GM12878 (cell line): ENCODE measurements around the gene SUCO. TPM values are rescaled to one million over a fixed set of nuclear protein-coding genes. Genes with fewer than 3 reads are reported as not detected.

Experiments
- BCL11A ChIP-seq: IDR thresholded peaks from 2 replicates; pipeline ENCODE4 v1.6.1; 2011; ENCODE audit warnings: low read depth, low read length
- BHLHE40 ChIP-seq, 2 experiments: fragments of 450-650 bp in 1 of 2; IDR thresholded peaks; 2 replicates each; pipeline ENCODE4 v1.6.1; 2011 to 2017; ENCODE audit warnings: low read depth in 2 of 2, borderline replicate concordance in 1 of 2, improper control_type of control experiment in 1 of 2, low read length in 1 of 2, mild to moderate bottlenecking in 1 of 2
- BRCA1 ChIP-seq: IDR thresholded peaks from 2 replicates; pipeline ENCODE4 v1.6.1; 2011; ENCODE audit warnings: low read depth, low read length, improper control_type of control experiment
- CREB1 ChIP-seq: IDR thresholded peaks from 2 replicates; pipeline ENCODE4 v1.6.1; 2012; ENCODE audit warnings: low read depth, mild to moderate bottlenecking, inconsistent platforms
- EED ChIP-seq: sonication (generic); IDR thresholded peaks from 2 replicates; pipeline ENCODE4 v1.6.1; 2016; ENCODE audit warnings: antibody characterized with exemption, low read depth
- ETV6 ChIP-seq, 2 experiments: fragments of 450-650 bp in 1 of 2; IDR thresholded peaks in 1 of 2; conservative IDR thresholded peaks in 1 of 2; 2 replicates each; pipeline ENCODE4 v1.6.1; 2014; ENCODE audit warnings: antibody characterized with exemption in 1 of 2, borderline replicate concordance in 1 of 2, low read depth in 1 of 2, mild to moderate bottlenecking in 1 of 2, moderate library complexity in 1 of 2
- HDAC2 ChIP-seq: fragments of 200-600 bp; sonication (generic); IDR thresholded peaks from 2 replicates; pipeline ENCODE4 v1.6.1; 2017
- KAT2A ChIP-seq: conservative IDR thresholded peaks from 2 replicates; pipeline ENCODE4 v1.6.1; 2011; ENCODE audit warnings: low read depth, low read length; ENCODE audit not compliant: control insufficient read depth
- KDM1A ChIP-seq: fragments of 200-600 bp; sonication (generic); IDR thresholded peaks from 2 replicates; pipeline ENCODE4 v1.6.1; 2016; ENCODE audit warnings: borderline replicate concordance
- KLF5 ChIP-seq: fragments of 450-650 bp; IDR thresholded peaks from 2 replicates; pipeline ENCODE4 v1.6.1; 2014; ENCODE audit warnings: mild to moderate bottlenecking; ENCODE audit not compliant: partially characterized antibody
- LARP7 ChIP-seq: fragments of 450-650 bp; IDR thresholded peaks from 2 replicates; pipeline ENCODE4 v1.6.1; 2017; ENCODE audit warnings: mild to moderate bottlenecking
- MXI1 ChIP-seq: fragments of 150-350 bp; IDR thresholded peaks from 2 replicates; pipeline ENCODE4 v1.6.1; 2011; ENCODE audit warnings: low read depth, mild to moderate bottlenecking, inconsistent platforms, low read length, improper control_type of control experiment
- MYC ChIP-seq: IDR thresholded peaks from 2 replicates; pipeline ENCODE4 v1.6.1; 2011; ENCODE audit warnings: mild to moderate bottlenecking, low read length, moderate library complexity, inconsistent platforms; ENCODE audit not compliant: insufficient read depth, insufficient replicate concordance, insufficient read length, severe bottlenecking
- NFXL1 ChIP-seq: fragments of 450-650 bp; IDR thresholded peaks from 2 replicates; pipeline ENCODE4 v1.6.1; 2017; ENCODE audit warnings: antibody characterized with exemption, mild to moderate bottlenecking, borderline replicate concordance
- NR2F1 ChIP-seq: fragments of 450-650 bp; conservative IDR thresholded peaks from 2 replicates; pipeline ENCODE4 v1.6.1; 2017; ENCODE audit warnings: mild to moderate bottlenecking
- RUNX3 ChIP-seq: IDR thresholded peaks from 2 replicates; pipeline ENCODE4 v1.6.1; 2012; ENCODE audit warnings: low read length, inconsistent platforms
- SMC3 ChIP-seq: IDR thresholded peaks from 2 replicates; pipeline ENCODE4 v1.6.1; 2011; ENCODE audit warnings: low read length, improper control_type of control experiment, borderline replicate concordance
- STAT3 ChIP-seq: IDR thresholded peaks from 2 replicates; pipeline ENCODE4 v1.6.1; 2011; ENCODE audit warnings: low read depth, low read length, improper control_type of control experiment
- TARDBP ChIP-seq: IDR thresholded peaks from 2 replicates; pipeline ENCODE4 v1.6.1; 2016; ENCODE audit warnings: borderline replicate concordance
- TBL1XR1 ChIP-seq: IDR thresholded peaks from 2 replicates; pipeline ENCODE4 v1.6.1; 2012; ENCODE audit warnings: low read depth, low read length, improper control_type of control experiment
- YY1 ChIP-seq: IDR thresholded peaks from 2 replicates; pipeline ENCODE4 v1.6.1; 2011; ENCODE audit warnings: low read depth, mild to moderate bottlenecking, low read length
- ZNF24 ChIP-seq: fragments of 450-650 bp; IDR thresholded peaks from 2 replicates; pipeline ENCODE4 v1.6.1; 2017; ENCODE audit warnings: antibody characterized with exemption, mild to moderate bottlenecking
- polyA plus RNA-seq, 11 experiments: library from polyadenylated mRNA; depleted of rRNA in 4 of 11; unstranded in 6 of 11; stranded (reverse) in 5 of 11; fragments of >200 nt; fragmentation: Nextera tagmentation in 4 of 11; fragmentation: Illumina TruSeq in 1 of 11; extraction: Ambion mirVana in 4 of 11; extraction: Trizol in 1 of 11; gene quantifications; 1 replicate in 1 of 11; 2 replicates in 10 of 11; pipeline versions ENCODE4 v1.2.1 to v1.2.3, GENCODE V29; 2011 to 2016; ENCODE audit warnings: inconsistent platforms in 2 of 11, missing spikeins in 2 of 11, low read depth in 1 of 11
- total RNA-seq, 4 experiments: library from RNA; depleted of rRNA in 3 of 4; stranded (reverse); fragments of >200 nt in 3 of 4; fragmentation: Illumina TruSeq in 1 of 4; extraction: Trizol in 1 of 4; gene quantifications; 2 replicates each; pipeline versions ENCODE4 v1.2.1 to v1.2.3, GENCODE V29; 2013 to 2021
- TF ChIP-seq, protein P1 (sequence below): fragments of 450-650 bp; formaldehyde crosslinking; IDR thresholded peaks from 2 replicates; pipeline ENCODE4 v1.4.0; 2022; ENCODE audit warnings: mild to moderate bottlenecking, moderate library complexity
- TF ChIP-seq, protein P2 (sequence below): fragments of 450-650 bp; IDR thresholded peaks from 2 replicates; pipeline ENCODE4 v1.6.1; 2014; ENCODE audit warnings: mild to moderate bottlenecking

The SUCO gene
- total and polyA plus RNA-seq, 10 of the 15 experiments (the other 5 are each of a cell fraction or from before 2014, with no cell fraction given) = 1.7 to 15.3 (median 8.4) TPM

DNA sequence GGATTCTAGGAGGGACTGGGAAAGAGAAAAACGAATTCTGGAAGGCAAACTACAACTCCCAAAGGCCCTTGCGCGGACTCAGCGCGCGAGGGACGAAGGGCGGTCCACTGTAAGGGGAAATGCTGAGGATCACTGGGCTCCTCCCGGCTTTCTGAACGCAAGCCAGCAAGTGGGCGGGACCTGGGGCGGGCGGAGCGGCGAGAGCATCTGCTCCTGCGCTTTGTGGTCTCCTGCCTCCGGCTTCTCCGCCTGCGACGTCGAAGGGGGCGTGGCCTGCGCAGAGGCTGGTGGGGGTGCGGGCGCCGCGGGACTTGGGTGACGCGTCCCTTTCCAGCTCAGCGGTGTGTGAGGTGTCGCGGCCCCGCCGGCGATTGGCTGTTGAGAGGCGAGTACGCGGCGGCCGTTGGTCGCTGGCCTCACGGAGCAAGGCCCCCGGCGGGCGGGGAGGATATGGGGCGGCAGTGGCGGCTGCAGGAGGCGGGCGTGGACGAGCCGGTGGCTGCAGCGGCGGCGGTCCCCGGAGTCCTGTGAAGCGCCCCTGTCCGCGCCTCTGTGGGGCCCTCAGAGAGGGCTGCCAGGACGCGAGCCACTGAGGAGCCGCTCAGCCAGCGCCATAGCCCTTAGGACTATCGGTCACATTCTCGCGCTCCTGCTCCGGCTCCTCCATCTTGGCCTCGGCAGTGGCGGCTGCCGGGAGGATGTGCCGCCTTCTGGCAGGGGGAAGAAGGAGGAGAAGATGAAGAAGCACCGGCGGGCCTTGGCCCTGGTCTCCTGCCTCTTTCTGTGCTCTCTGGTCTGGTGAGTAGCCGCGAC, at the start of gene SUCO (continued):
- TF ChIP-seq, protein P1, sequence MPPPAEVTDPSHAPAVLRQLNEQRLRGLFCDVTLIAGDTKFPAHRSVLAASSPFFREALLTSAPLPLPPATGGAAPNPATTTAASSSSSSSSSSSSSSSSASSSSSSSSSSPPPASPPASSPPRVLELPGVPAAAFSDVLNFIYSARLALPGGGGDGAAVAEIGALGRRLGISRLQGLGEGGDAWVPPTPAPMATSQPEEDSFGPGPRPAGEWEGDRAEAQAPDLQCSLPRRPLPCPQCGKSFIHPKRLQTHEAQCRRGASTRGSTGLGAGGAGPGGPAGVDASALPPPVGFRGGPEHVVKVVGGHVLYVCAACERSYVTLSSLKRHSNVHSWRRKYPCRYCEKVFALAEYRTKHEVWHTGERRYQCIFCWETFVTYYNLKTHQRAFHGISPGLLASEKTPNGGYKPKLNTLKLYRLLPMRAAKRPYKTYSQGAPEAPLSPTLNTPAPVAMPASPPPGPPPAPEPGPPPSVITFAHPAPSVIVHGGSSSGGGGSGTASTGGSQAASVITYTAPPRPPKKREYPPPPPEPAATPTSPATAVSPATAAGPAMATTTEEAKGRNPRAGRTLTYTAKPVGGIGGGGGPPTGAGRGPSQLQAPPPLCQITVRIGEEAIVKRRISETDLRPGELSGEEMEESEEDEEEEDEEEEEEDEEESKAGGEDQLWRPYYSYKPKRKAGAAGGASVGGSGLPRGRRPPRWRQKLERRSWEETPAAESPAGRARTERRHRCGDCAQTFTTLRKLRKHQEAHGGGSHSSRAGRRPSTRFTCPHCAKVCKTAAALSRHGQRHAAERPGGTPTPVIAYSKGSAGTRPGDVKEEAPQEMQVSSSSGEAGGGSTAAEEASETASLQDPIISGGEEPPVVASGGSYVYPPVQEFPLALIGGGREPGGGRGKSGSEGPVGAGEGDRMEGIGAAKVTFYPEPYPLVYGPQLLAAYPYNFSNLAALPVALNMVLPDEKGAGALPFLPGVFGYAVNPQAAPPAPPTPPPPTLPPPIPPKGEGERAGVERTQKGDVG (CRISPR knock-in tag) = no peak
- no peak for TF ChIP-seq KAT2A
- no peak for TF ChIP-seq MYC
- TF ChIP-seq YY1 = peak; percentile 93
- TF ChIP-seq KLF5 = no peak
- TF ChIP-seq TBL1XR1 = no peak; the same call in 1 of the 2 replicates
- no peak for TF ChIP-seq BCL11A
- TF ChIP-seq, protein P2, sequence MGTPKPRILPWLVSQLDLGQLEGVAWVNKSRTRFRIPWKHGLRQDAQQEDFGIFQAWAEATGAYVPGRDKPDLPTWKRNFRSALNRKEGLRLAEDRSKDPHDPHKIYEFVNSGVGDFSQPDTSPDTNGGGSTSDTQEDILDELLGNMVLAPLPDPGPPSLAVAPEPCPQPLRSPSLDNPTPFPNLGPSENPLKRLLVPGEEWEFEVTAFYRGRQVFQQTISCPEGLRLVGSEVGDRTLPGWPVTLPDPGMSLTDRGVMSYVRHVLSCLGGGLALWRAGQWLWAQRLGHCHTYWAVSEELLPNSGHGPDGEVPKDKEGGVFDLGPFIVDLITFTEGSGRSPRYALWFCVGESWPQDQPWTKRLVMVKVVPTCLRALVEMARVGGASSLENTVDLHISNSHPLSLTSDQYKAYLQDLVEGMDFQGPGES = no peak
- no peak; the same call in 1 of the 2 replicates for TF ChIP-seq MXI1
- no peak for TF ChIP-seq NFXL1
- TF ChIP-seq SMC3 = no peak
- TF ChIP-seq KDM1A = no peak
- no peak; the same call in 1 of the 2 replicates for TF ChIP-seq RUNX3
- TF ChIP-seq ETV6 (conservative IDR thresholded peaks at IDR 0.05 in 1 of 2, IDR thresholded peaks at IDR 0.05 in 1 of 2; ENCODE audit: borderline replicate concordance in 1 of 2, low read depth in 1 of 2) = no peak
- TF ChIP-seq NR2F1 = peak; percentile 66
- peak in 1 of 2 experiments; percentile 3; a peak in 1 of 4 replicates for TF ChIP-seq BHLHE40 (IDR thresholded peaks at IDR 0.05; ENCODE audit: borderline replicate concordance in 1 of 2, low read depth in 2 of 2, low read length in 1 of 2)
- TF ChIP-seq ZNF24 = no peak
- TF ChIP-seq EED = no peak
- TF ChIP-seq HDAC2 = no peak
- peak; percentile 80 for TF ChIP-seq CREB1
- no peak for TF ChIP-seq STAT3
- TF ChIP-seq TARDBP = 0 out of 2 replicates have a peak, but pooled peaks have one; percentile 31
- TF ChIP-seq BRCA1 = no peak
- TF ChIP-seq LARP7 = peak; percentile 99
